GM12878 (cell line): Measurements from ENCODE around the gene VGF. TPM values are rescaled to one million over a fixed set of nuclear protein-coding genes. Genes with fewer than 3 reads are reported as not detected.
A peak's percentile ranks its signal among the peaks of the same experiment; 100 is the strongest.

Experiments
- ATAC-seq: fragments of 200-7000 bp; cut with Tn5 transposase; 3 replicates; pipeline ENCODE4 v1.9.1; 2020; ENCODE audit warnings: mild to moderate bottlenecking, moderate library complexity
- BruUV-seq: library from RNA; stranded (reverse); fragments of 400-500 nt; replicated peaks from 2 replicates; lab custom pipeline; 2021; lab: Mats Ljungman, UMichigan
- CTCF ChIA-PET: fragments of 300-600 bp; sonication (Branson Sonifier 250); formaldehyde crosslinking; extraction: SDS; loops from one replicate; lab custom pipeline; 2021; ENCODE audit warnings: inconsistent platforms; lab: Yijun Ruan, JAX
- POLR2A ChIA-PET: fragments of 350-600 bp; formaldehyde crosslinking; extraction: SDS; loops from one replicate; lab custom pipeline; 2021; ENCODE audit warnings: inconsistent platforms; lab: Charles Lee
- RAD21 ChIA-PET: fragments of 300-600 bp; sonication (Branson Sonifier 250); formaldehyde crosslinking; loops from one replicate; lab custom pipeline; 2023; ENCODE audit warnings: antibody characterized with exemption; ENCODE audit not compliant: unreplicated experiment; lab: Charles Lee
- SMC1A ChIA-PET: fragments of 300-600 bp; sonication (Branson Sonifier 250); formaldehyde crosslinking; loops from one replicate; lab custom pipeline; 2023; ENCODE audit not compliant: unreplicated experiment, uncharacterized antibody; lab: Charles Lee
- DNase-seq: peaks from one replicate; pipeline ENCODE4 v3.0.0-alpha.2; 2011; ENCODE audit warnings: low read depth, low spot score
- FAIRE-seq: peaks from 3 replicates; lab custom pipeline; 2011; peaks lifted over from hg19 to GRCh38; lab: Jason Lieb, UNC
- H2AFZ ChIP-seq: 2 replicates; pipeline ENCODE4 v1.6.0; 2011; ENCODE audit warnings: low read depth, low read length, control low read depth; ENCODE audit not compliant: control insufficient read depth
- H3K27ac ChIP-seq: 2 replicates; pipeline ENCODE4 v1.5.1; 2011; ENCODE audit warnings: control low read depth; ENCODE audit not compliant: control insufficient read depth, insufficient read depth
- H3K27me3 ChIP-seq, 2 experiments: replicated peaks in 1 of 2; 2 replicates each; pipeline versions ENCODE4 v1.6.0 to v1.6.1; 2011; ENCODE audit warnings: low read length in 1 of 2; ENCODE audit not compliant: control insufficient read depth in 2 of 2, insufficient read depth in 2 of 2
- H3K36me3 ChIP-seq, 2 experiments: 2 replicates each; pipeline ENCODE4 v1.5.1; 2011; ENCODE audit warnings: low read length in 1 of 2; ENCODE audit not compliant: control insufficient read depth in 2 of 2, insufficient read depth in 2 of 2
- H3K4me1 ChIP-seq: 2 replicates; pipeline ENCODE4 v1.6.1; 2011; ENCODE audit warnings: mild to moderate bottlenecking, low read length, moderate library complexity, mixed read lengths; ENCODE audit not compliant: control insufficient read depth, insufficient read depth
- H3K4me2 ChIP-seq: 2 replicates; pipeline ENCODE4 v1.6.0; 2011; ENCODE audit warnings: control low read depth; ENCODE audit not compliant: control insufficient read depth, insufficient read depth
- H3K4me3 ChIP-seq: fragments of 200-600 bp; sonication (generic); 2 replicates; pipeline ENCODE4 v1.5.1; 2016
- H3K79me2 ChIP-seq: 2 replicates; pipeline ENCODE4 v1.6.0; 2011; ENCODE audit warnings: low read length; ENCODE audit not compliant: control insufficient read depth, insufficient read depth
- H3K9ac ChIP-seq: 2 replicates; pipeline ENCODE4 v1.8.0; 2011; ENCODE audit warnings: low read length, control low read depth, mixed read lengths; ENCODE audit not compliant: control insufficient read depth, insufficient read depth
- H3K9me3 ChIP-seq: replicated peaks from 3 replicates; pipeline ENCODE4 v1.5.1; 2011; ENCODE audit warnings: mild to moderate bottlenecking, low read length; ENCODE audit not compliant: control insufficient read depth, insufficient read depth
- H4K20me1 ChIP-seq: 2 replicates; pipeline ENCODE4 v1.6.0; 2011; ENCODE audit not compliant: control insufficient read depth, insufficient read depth
- ATF7 ChIP-seq: fragments of 450-650 bp; IDR thresholded peaks from 2 replicates; pipeline ENCODE4 v1.6.1; 2016; ENCODE audit warnings: low read depth, mild to moderate bottlenecking
- NBN ChIP-seq: fragments of 450-650 bp; IDR thresholded peaks from 2 replicates; pipeline ENCODE4 v1.6.1; 2016
- SP1 ChIP-seq: IDR thresholded peaks from one replicate; pipeline ENCODE4 v1.6.1; 2011; ENCODE audit warnings: low read depth, low read length
- SPI1 ChIP-seq: IDR thresholded peaks from 2 replicates; pipeline ENCODE4 v1.6.1; 2011; ENCODE audit warnings: low read depth, mild to moderate bottlenecking, low read length, moderate library complexity, borderline replicate concordance; ENCODE audit not compliant: insufficient read depth
- SRF ChIP-seq, 2 experiments: IDR thresholded peaks; 2 replicates each; pipeline ENCODE4 v1.6.1; 2011; ENCODE audit warnings: low read depth in 2 of 2, low read length in 2 of 2, mild to moderate bottlenecking in 1 of 2, moderate library complexity in 1 of 2
- ZBTB40 ChIP-seq: fragments of 450-650 bp; IDR thresholded peaks from 2 replicates; pipeline ENCODE4 v1.6.1; 2016; ENCODE audit warnings: mild to moderate bottlenecking, moderate library complexity, borderline replicate concordance
- ZNF217 ChIP-seq: fragments of 450-650 bp; IDR thresholded peaks from 2 replicates; pipeline ENCODE4 v1.6.1; 2017; ENCODE audit warnings: antibody characterized with exemption, mild to moderate bottlenecking
- WGBS: methylation state at CpG from one replicate; pipeline ENCODE4 v1.1.6; 2016; ENCODE audit warnings: low lambda C conversion rate; ENCODE audit not compliant: insufficient replicate concordance, insufficient coverage; ENCODE audit errors: missing lambda C conversion rate; 5-methylcytosine and 5-hydroxymethylcytosine counted together
- in situ Hi-C: fragments of 300-500 bp; cut with MboI; formaldehyde crosslinking; loops from 9 replicates; pipeline ENCODE4 v1.14.3; 2018; ENCODE audit warnings: mixed read lengths
- intact Hi-C: fragments of 100-400 bp; cut with micrococcal nuclease; formaldehyde crosslinking; loops from one replicate; pipeline ENCODE4 v1.14.2; 2022; ENCODE audit not compliant: unreplicated experiment
- polyA plus RNA-seq, 11 experiments: library from polyadenylated mRNA; depleted of rRNA in 4 of 11; unstranded in 6 of 11; stranded (reverse) in 5 of 11; fragments of >200 nt; fragmentation: Nextera tagmentation in 4 of 11; fragmentation: Illumina TruSeq in 1 of 11; extraction: Ambion mirVana in 4 of 11; extraction: Trizol in 1 of 11; gene quantifications; 1 replicate in 1 of 11; 2 replicates in 10 of 11; pipeline versions ENCODE4 v1.2.1 to v1.2.3, GENCODE V29; 2011 to 2016; ENCODE audit warnings: inconsistent platforms in 2 of 11, missing spikeins in 2 of 11, low read depth in 1 of 11
- total RNA-seq, 4 experiments: library from RNA; depleted of rRNA in 3 of 4; stranded (reverse); fragments of >200 nt in 3 of 4; fragmentation: Illumina TruSeq in 1 of 4; extraction: Trizol in 1 of 4; gene quantifications; 2 replicates each; pipeline versions ENCODE4 v1.2.1 to v1.2.3, GENCODE V29; 2013 to 2021

VGF gene
- total and polyA plus RNA-seq, 10 of the 15 experiments (the other 5 are each of a cell fraction or from before 2014, with no cell fraction given), result 0.09 to 0.25 (median 0.17) TPM; not detected in 6

GRCh38 chr7:101174322-101174854 lies 9.0 kb upstream of the VGF start (continued):
- TF ChIP-seq ZNF217, result no peak
- no peak for TF ChIP-seq ZBTB40

- Histone ChIP-seq H3K79me2 (no peaks in the 10 kb centered on the region), H3K27ac (no peak overlapping the region)
- TF ChIP-seq SPI1 (peak; percentile 81), SP1 (peak; percentile 39), SRF (IDR thresholded peaks at IDR 0.05; ENCODE audit: low read depth in 2 of 2, low read length in 2 of 2) (peak; percentile 24 to 73; a peak in 1 of 4 replicates), ATF7 (no peak), NBN (0 out of 2 replicates have a peak, but pooled peaks have one; percentile 22)
- TF ChIP-seq, all 136 proteins: peak for 4
- no peaks in the 10 kb centered on the region for H3K36me3 ChIP-seq
- H4K20me1 ChIP-seq, result no peaks in the 10 kb centered on the region
- WGBS, result 1% methylated on average over 16 of the region's 16 CpGs
- SMC1A ChIA-PET, result interaction anchor here (0.6 to 1.8 kb wide), 9 partner anchors 9 to 148 kb away, joined by 3 to 7 read pairs (median 3); partner anchors contain the start of genes IFT22, PLOD3 and ZNHIT1
- in situ Hi-C loops (no loop called here), intact Hi-C loops (no loop called here)
- POLR2A ChIA-PET, result interaction anchor here (0.6 to 1.0 kb wide), 3 partner anchors 9 to 29 kb away, joined by 3 to 4 read pairs (median 3); partner anchors contain the start of gene VGF
- 0 out of 2 replicates have a peak overlapping the region, but pooled peaks have one; percentile 23 for H3K4me3 ChIP-seq
- H3K4me2 ChIP-seq, result peak overlapping the region; percentile 59; the same call in 1 of the 2 replicates
- CTCF ChIA-PET, result interaction anchor here (0.9 to 2.8 kb wide), 9 partner anchors 8 to 367 kb away, joined by 3 to 35 read pairs (median 5); partner anchors contain the start of genes VGF and ZNHIT1
- H3K4me1 ChIP-seq, result peaks cover 7% of the 10 kb centered on the region; the same call in 1 of the 2 replicates
- DNase-seq (no peak), FAIRE-seq (peak; percentile 74), ATAC-seq (peak; percentile 90)
- BruUV-seq, result no TSS peak
- peak overlapping the region; percentile 72 for H2AFZ ChIP-seq
- H3K9ac ChIP-seq, result no peak overlapping the region
- H3K27me3 ChIP-seq, result peaks cover 27 to 36% of the 10 kb centered on the region in 2 experiments
- H3K9me3 ChIP-seq, result no peaks in the 10 kb centered on the region; the same call in 2 of the 3 replicates
- RAD21 ChIA-PET, result interaction anchor here (0.9 to 2.4 kb wide), 7 partner anchors 8 to 109 kb away, joined by 3 to 15 read pairs (median 3); partner anchors contain the start of gene VGF
Measured at GRCh38 chr7:101173752-101174244, 8.4 kb upstream of the VGF start.
